Lower leg skin (tissue), 4 donors: ENCODE data around the gene ARHGAP27. TPM values are rescaled to one million over a fixed set of nuclear protein-coding genes. Genes with fewer than 3 reads are reported as not detected.

Experiments used
- DNase-seq, 2 donors: peaks; one replicate each; pipeline ENCODE4 v3.0.0-alpha.2; 2019; ENCODE audit warnings: low spot score in 2 of 2
- H3K4me3 ChIP-seq: fragments of 200-600 bp; sonication (generic); 2 replicates; pipeline ENCODE4 v1.5.1; 2017; ENCODE audit warnings: mild to moderate bottlenecking, low read depth; ENCODE audit not compliant: poor library complexity, severe bottlenecking
- CTCF ChIP-seq, 3 donors: fragments of 450-650 bp; IDR thresholded peaks; one replicate each; pipeline ENCODE4 v1.5.1; 2016; ENCODE audit warnings: antibody characterized with exemption in 3 of 3, mild to moderate bottlenecking in 3 of 3, moderate library complexity in 2 of 3
- POLR2A ChIP-seq, 2 donors: fragments of 450-650 bp; IDR thresholded peaks; one replicate each; pipeline ENCODE4 v1.6.1; 2016 to 2017; ENCODE audit warnings: antibody characterized with exemption in 2 of 2, mild to moderate bottlenecking in 1 of 2, moderate library complexity in 1 of 2
- WGBS, 2 donors: methylation state at CpG; one replicate each; pipeline ENCODE4 v1.1.5; 2018; 5-methylcytosine and 5-hydroxymethylcytosine counted together
- intact Hi-C: fragments of 100-400 bp; cut with DNase I; formaldehyde crosslinking; loops from one replicate; pipeline ENCODE4 v1.15.0; 2023; ENCODE audit warnings: low total_unique reads
- total RNA-seq, 4 donors: library from RNA; depleted of rRNA; stranded (reverse); fragments of >200 nt; gene quantifications; one replicate each; pipeline ENCODE4 v1.1.0, GENCODE V29; 2016

Gene ARHGAP27
- total RNA-seq, 4 donors from 2014 or later = 58.5 to 84.4 (median 68.2) TPM

GRCh38 chr17:45410144-45411091 lies 22.3 kb downstream of the ARHGAP27 start:
- intact Hi-C loops = no loop called here
- no peak overlapping the region for H3K4me3 ChIP-seq
- no peak for TF ChIP-seq POLR2A (IDR thresholded peaks at IDR 0.05)
- TF ChIP-seq CTCF (IDR thresholded peaks at IDR 0.05) = no peak
- DNase-seq = no peak
- WGBS, 2 donors = 77 to 79% methylated on average over 24 of the region's 24 CpGs

GRCh38 chr17:45409659-45410076 lies 23.0 kb downstream of the ARHGAP27 start:
- H3K4me3 ChIP-seq = no peak overlapping the region
- intact Hi-C loops = no loop called here
- no peak for TF ChIP-seq CTCF (IDR thresholded peaks at IDR 0.05)
- DNase-seq = no peak
- 58 to 75% methylated on average over 4 to 5 of the region's 5 CpGs for WGBS, 2 donors

DNA sequence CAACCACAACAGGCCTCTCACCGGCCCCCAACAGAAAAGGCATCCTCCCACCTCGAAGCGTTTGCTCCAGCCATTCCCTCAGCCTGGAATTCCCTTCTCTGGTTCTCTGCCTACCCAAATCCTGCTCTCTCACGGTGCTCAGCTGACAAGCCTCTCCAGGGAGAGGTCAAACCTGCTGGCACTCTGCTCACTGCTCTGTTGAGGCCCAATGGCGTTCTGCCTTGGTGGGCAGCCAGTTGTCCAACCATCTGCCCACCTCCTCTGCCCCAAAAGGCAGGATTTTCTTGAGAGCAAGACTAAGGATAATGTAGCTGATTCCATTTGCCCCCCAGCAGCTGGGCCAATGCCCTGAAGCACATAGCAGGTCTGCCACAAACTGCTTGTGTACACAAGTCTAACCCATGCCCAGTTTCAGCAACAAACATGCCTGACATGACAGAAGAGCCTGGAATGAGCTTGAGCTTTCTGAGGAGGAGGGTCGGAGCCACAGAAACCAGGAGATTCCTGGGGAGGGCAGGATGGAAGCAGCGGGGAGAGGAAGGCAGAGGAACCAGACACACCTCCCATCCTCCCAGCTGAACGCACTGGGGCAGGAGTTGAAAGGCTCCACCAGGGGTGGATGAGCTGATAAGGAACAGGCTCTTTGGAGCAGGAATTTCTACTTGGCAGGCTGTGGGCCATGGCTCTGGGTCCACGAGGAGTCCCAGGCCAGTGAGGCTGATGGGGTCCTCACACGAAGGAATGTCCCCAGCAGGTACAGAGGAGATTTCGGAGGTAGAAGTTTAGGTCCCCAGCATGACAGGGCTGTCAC lies 23.9 kb downstream of the ARHGAP27 start:
- H3K4me3 ChIP-seq = no peak overlapping the region
- TF ChIP-seq CTCF (IDR thresholded peaks at IDR 0.05) (no peak), POLR2A (IDR thresholded peaks at IDR 0.05) (no peak)
- intact Hi-C loops = no loop called here
- 53 to 61% methylated on average over 11 of the region's 11 CpGs for WGBS, 2 donors
- no peak for DNase-seq

DNA sequence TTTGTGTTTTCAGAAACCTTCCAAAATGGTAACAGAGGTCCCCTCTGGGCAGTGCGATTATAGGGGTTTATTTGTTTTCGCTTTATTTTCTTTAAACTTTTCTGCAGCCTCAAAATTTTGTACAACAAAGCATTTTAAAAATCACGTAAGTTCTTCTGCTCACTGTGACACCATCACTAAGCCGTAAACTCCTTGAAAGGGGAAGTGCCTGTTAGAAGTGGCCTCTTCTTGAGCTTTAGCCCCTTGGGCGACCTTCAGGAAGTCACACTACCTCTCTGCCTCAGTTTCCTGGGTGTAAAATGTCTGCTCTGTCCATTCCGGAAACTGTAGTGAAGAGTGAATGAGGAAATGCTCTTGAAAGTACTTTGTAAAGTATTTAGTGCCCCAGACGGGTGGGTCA lies 26.6 kb downstream of the ARHGAP27 start:
- H3K4me3 ChIP-seq = no peak overlapping the region
- intact Hi-C loops = no loop called here
- no peak for DNase-seq
- 87 to 88% methylated on average over 7 of the region's 7 CpGs for WGBS, 2 donors
- TF ChIP-seq POLR2A (IDR thresholded peaks at IDR 0.05) (no peak), CTCF (IDR thresholded peaks at IDR 0.05) (no peak)

- H3K4me3 ChIP-seq = no peak overlapping the region
- TF ChIP-seq POLR2A (IDR thresholded peaks at IDR 0.05) (no peak), CTCF (IDR thresholded peaks at IDR 0.05) (no peak)
- WGBS, 2 donors = 58 to 68% methylated on average over 34 to 48 of the region's 48 CpGs
- no peak for DNase-seq
- intact Hi-C loops = no loop called here
Observed at GRCh38 chr17:45405250-45406086, 27.2 kb downstream of the ARHGAP27 start.
